ENCODE measurements around the gene HMGA1. TPM values are rescaled to one million over a fixed set of nuclear protein-coding genes. Genes with fewer than 3 reads are reported as not detected.

The HMGA1 gene
- total RNA-seq, 1 donor from 2014 or later, result 54.7 TPM

DNA sequence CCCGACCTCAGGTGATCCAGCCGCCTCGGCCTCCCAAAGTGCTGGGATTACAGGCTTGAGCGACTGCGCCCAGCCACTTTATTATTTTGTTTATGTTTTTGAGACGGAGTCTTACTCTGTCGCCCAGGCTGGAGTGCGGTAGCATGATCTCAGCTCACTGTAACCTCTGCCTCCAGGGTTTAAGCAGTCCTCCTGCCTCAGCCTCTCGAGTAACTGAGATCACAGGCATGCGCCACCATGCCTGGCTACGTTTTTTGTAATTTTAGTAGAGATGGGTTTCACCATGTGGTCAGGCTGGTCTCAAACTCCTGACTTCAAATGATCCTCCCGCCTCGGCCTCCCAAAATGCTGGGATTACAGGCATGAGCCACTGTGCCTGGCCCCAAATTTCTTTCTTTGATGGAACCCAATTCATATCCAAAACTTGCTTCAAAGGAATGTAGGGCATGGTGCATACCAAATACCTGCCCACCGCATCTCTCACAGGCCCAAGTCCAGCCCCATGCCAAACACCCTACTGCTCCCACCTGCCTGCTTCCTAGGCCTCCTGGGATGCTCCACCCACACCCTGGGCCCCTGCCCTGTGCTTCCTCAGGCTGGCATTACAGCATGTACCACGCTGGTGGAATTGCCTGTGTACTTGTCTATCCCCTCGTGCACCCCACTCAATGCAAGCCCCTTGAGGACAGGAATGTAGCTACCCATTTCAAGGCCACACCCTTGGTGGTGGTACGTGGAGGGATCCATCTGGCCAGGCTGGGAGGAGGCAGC, 4.9 kb upstream of the HMGA1 start:
- Histone ChIP-seq H3K9me3 (no peaks in the 10 kb centered on the region), H3K4me3 (no peak overlapping the region), H3K27ac (no peak overlapping the region), H3K4me1 (peaks cover 9% of the 10 kb centered on the region), H3K36me3 (no peaks in the 10 kb centered on the region), H3K27me3 (no peaks in the 10 kb centered on the region)
- TF ChIP-seq, protein P1, sequence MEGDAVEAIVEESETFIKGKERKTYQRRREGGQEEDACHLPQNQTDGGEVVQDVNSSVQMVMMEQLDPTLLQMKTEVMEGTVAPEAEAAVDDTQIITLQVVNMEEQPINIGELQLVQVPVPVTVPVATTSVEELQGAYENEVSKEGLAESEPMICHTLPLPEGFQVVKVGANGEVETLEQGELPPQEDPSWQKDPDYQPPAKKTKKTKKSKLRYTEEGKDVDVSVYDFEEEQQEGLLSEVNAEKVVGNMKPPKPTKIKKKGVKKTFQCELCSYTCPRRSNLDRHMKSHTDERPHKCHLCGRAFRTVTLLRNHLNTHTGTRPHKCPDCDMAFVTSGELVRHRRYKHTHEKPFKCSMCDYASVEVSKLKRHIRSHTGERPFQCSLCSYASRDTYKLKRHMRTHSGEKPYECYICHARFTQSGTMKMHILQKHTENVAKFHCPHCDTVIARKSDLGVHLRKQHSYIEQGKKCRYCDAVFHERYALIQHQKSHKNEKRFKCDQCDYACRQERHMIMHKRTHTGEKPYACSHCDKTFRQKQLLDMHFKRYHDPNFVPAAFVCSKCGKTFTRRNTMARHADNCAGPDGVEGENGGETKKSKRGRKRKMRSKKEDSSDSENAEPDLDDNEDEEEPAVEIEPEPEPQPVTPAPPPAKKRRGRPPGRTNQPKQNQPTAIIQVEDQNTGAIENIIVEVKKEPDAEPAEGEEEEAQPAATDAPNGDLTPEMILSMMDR (IDR thresholded peaks at IDR 0.05), result no peak
- intact Hi-C loops (cut with DNase I), result no loop called here
- DNase-seq (no peak), ATAC-seq (no peak)

DNA sequence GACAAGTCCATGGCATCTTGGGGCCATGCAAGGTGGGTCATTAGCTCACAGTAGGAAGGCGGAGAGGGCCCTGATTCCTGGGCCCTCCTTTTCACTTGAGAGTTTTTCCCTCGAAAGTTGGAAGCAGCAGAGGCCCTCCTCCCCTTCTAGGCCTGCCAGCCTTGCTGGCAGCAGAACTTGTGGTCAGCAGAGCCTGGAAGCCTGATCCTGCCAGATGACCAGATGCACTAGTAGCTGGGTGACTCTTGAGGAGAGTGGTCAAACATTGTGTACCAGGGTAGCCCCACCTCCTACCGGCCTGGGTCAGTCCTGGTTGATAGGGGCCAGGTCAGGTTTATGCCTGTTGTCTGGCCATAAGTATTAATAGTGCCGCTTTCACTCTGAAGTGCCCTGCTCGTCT, 3.8 kb upstream of the HMGA1 start:
- intact Hi-C loops (cut with DNase I), result no loop called here
- TF ChIP-seq, protein P1 (IDR thresholded peaks at IDR 0.05), result no peak
- Histone ChIP-seq H3K4me3 (no peak overlapping the region), H3K27me3 (no peaks in the 10 kb centered on the region), H3K36me3 (no peaks in the 10 kb centered on the region), H3K4me1 (peaks cover 9% of the 10 kb centered on the region), H3K27ac (no peak overlapping the region), H3K9me3 (no peaks in the 10 kb centered on the region)
- ATAC-seq (no peak), DNase-seq (no peak)

DNA sequence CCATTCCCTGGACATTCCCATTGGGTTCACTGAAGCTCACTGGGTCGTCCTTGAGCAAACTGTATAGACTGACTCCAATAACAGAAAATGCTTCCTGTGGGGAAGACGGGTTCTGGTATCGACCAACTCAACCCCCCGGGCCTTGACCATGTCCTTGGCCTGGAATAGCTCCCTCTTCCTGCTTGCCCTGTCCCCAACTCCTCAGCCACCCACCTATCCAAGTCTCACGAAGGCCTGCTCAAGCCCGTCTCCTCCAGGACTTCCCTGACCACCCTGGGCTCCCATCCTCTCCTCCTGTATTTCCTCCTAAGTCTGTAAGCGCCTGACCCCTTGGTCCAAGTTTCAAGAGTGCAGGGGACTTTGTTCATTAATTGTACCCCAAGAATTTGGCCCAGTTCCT, 2.8 kb upstream of the HMGA1 start:
- DNase-seq (no peak), ATAC-seq (no peak)
- Histone ChIP-seq H3K27ac (no peak overlapping the region), H3K27me3 (no peaks in the 10 kb centered on the region), H3K36me3 (no peaks in the 10 kb centered on the region), H3K4me1 (peaks cover 9% of the 10 kb centered on the region), H3K4me3 (no peak overlapping the region), H3K9me3 (no peaks in the 10 kb centered on the region)
- TF ChIP-seq, protein P1 (IDR thresholded peaks at IDR 0.05), result no peak
- intact Hi-C loops (cut with DNase I), result no loop called here

DNA sequence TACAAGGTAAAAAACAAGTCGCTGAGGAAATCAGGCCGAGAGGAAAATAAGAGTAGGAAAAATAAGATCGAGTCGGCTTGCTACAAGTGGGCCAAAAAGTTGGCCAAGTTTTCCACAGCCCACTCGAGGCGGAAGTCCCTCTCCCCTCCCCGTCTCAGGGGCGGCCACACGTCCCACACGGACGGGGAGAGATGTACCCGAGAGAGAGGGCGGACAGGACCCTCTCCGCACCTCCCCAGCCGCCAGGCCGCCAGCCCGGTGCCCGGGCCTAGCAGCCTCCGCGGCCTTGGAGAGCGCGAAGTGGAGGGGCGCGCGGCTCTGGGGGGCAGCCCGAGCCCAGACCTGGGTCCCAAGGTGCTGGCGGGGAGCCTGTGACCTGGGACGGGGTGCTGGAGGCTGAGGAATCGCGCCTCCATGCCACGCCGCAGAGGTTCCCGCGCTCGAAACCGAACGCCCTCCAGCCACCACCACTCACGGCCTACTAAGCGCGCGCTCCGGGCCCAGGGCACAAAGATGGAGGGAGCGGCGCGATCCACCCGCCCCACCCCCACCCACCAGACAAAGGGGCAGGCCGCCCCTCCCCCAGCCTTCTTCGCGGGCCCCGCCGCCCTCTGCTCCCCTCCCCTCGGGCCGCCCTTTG, 1.9 kb upstream of the HMGA1 start:
- H3K27ac ChIP-seq, result peak overlapping the region; percentile 89
- H3K4me3 ChIP-seq, result no peak overlapping the region
- ATAC-seq (no peak), DNase-seq (no peak)
- no peaks in the 10 kb centered on the region for H3K36me3 ChIP-seq
- H3K4me1 ChIP-seq, result peaks cover 9% of the 10 kb centered on the region
- H3K27me3 ChIP-seq, result no peaks in the 10 kb centered on the region
- no peaks in the 10 kb centered on the region for H3K9me3 ChIP-seq
- TF ChIP-seq, protein P1 (IDR thresholded peaks at IDR 0.05), result no peak
- intact Hi-C loops (cut with DNase I), result no loop called here

DNA sequence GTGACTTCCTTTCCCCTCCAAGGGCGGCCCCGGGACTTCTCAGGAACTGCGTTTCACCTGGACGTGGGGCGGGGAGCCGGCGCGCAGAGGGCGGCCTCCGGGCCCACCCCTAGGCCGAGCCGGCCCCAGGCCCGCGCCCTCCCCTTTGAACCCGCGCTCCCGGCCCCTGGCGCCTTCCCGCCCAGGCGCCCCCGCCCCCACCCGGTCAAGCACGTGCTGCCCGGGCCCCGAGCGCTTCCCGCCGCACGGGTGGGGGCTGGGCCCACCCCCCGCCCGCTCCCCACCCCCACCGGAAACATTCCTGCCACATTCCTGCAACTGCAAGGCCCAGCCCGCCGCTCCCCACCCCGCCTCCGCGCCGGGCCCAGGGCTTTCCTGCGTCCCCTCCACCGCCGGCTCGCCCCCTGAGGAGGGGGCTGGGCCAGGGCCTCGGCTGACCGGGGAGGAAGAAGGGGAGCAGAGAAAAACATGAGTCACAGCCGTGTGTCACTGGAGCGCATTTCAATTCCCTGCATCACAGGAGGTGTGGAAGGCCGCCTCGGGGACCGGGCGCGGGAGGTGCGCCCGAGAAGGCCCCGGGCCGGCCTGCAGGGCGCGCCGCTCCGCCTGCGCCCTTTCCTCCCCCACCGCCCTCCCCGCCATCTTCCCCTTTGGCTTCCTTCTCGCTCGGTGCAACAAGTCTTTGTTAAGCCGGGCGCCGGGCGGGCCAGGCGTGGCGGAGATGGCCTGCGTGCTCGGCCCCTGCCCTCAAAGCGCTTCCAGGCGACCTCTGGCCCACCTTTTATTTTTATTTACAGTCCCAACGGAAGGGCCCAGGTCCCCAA, 1.2 kb upstream of the HMGA1 start:
- DNase-seq, result peak; percentile 85
- intact Hi-C loops (cut with DNase I), result no loop called here
- no peaks in the 10 kb centered on the region for H3K27me3 ChIP-seq
- H3K9me3 ChIP-seq, result no peaks in the 10 kb centered on the region
- peak overlapping the region; percentile 89 for H3K27ac ChIP-seq
- H3K4me1 ChIP-seq, result peaks cover 9% of the 10 kb centered on the region
- peak overlapping the region; percentile 59 for H3K4me3 ChIP-seq
- peak; percentile 58 for ATAC-seq
- TF ChIP-seq, protein P1 (IDR thresholded peaks at IDR 0.05), result no peak
- H3K36me3 ChIP-seq, result peaks cover under 1% of the 10 kb centered on the region
